ENCODE measurements around the gene SLC39A11.

The SLC39A11 gene

DNA sequence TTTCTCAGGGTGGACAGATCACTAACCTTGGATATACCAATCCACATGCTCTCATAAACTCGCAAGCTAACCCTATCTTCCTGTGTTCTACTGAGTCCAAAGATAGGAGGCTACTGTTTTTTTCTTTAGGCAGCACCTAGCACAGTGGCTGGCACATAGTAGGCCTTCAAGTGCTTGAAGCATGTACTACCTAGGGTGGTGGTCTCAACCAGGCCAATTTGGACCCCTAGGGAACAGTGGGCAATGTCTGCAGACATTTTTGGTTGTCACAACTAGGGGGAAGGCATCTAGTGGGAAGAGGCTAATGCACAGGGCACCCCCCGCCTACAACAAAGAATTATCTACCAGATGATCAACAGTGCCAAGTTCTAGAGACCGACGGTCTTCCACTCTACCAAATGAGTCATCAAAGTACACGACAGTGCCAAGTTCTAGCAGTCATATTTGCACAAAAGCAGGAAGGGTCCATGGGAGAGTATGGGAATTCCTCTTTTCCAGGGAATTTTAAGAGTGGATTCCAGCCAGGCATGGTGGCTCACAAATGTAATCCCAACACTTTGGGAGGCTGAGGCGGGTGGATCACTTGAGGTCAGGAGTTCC, 390.3 kb downstream of the SLC39A11 start:
- DNase-seq, result no peak

GRCh38 chr17:72700226-72700625, 392.3 kb downstream of the SLC39A11 start:
- no peak for DNase-seq

- peak in 50 of 58 donors; percentile 4 to 80 (median 40) for DNase-seq
Observed at GRCh38 chr17:72699545-72699944, 392.9 kb downstream of the SLC39A11 start.

DNA sequence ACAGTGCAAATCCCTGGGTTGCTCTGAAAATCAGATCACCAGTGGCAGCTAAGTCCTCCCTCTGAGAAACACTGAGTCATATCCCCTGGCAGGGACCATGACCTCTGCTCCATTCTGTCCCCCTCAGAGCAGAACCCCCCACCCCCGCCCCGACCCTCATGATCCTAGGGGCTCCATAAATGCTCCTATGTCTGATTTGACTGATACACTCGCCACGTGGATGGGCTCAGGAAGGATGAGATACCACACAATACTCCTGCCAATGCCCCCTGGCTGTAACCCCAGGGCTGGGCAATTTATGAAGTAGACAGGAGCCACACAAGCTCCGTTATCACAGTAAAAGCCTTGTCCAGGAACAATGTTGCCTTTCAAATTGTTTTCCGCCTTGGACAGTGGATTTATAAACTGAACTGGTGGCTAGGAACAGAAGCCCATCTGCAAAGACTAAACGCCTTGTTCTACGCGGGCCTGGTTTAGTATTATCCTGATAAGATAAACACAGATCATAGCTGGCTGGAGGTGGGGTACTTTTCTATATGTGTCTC, 394.8 kb downstream of the SLC39A11 start:
- peak in 34 of 58 donors; percentile 1 to 78 (median 36) for DNase-seq

DNA sequence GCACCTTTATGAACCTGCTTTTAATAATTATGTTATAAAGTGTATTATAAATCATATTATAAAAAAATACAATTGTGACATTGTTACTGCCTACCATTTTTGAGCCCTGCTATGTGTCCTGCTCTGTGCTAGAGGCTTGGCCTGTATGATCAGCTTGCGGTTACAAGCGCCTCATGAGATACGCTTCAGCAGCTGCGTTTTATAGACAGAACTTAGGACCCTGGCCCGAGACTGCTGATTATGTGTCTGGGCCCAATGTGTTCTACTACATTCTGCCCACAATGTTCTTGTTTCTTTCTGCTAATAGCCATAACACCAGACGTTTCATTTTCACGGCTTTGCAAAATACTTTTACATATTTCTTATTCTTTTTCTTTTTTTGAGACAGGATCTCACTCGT, 395.8 kb downstream of the SLC39A11 start:
- DNase-seq, result no peak

DNA sequence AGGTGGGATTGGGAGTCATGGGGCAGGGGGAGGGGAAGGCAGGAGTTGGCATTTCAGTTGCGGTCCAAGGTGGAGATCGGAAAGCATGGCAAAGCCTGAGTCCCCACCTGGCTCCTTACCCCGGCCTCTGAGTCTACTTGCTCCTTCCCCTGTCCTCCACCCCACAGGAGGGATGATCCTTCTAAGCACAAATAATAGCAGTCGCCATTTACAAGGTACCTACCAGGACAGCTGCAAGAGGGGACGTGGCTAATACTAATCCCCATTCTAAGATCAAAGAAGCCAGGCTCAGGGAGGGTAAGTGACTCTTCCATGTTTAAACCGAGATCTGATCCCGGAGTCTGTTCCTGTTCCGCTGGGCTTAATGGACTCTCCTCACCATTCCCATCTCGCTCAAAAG, 396.3 kb downstream of the SLC39A11 start:
- DNase-seq, result no peak

DNA sequence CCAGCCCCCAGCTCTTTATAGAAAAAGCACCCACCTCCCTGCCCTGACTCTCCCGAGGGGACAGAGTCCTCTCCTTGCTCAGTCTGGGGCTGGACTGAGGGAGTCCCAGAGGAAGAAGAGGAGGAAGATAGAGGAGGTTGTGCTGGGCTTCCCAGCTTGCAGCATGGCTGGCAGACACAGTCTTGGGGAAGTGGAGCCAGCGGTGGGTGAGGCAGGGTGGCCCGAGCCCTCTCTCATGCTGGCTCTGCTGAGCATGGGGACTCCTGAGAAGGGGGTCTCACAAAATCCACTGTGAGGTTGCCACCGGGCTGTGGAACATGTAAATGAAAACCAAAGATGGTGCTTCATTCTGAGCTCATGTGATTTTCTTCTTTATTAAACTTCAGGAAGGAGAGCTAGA, 398.5 kb downstream of the SLC39A11 start:
- no peak for DNase-seq

GRCh38 chr17:72693151-72693878, 399.2 kb downstream of the SLC39A11 start:
- no peak for DNase-seq

DNA sequence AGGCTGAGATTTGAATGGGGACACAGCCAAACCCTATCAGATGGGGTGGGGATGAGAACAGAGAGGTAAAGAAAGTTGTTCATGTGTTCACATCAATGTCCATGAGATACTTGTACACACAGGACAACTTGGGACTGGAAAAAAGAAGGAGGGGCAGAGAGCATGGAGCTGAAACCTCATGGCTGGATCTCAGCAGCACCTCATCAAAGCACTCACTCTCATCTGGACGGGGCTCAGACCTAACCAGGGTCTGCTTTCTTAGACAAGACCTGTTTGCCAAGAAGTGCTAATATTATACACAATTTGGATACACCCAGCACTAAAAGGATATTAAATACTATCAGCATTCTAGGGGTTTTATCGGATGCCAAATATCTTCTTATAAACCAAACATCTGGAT, 399.8 kb downstream of the SLC39A11 start:
- no peak for DNase-seq

DNA sequence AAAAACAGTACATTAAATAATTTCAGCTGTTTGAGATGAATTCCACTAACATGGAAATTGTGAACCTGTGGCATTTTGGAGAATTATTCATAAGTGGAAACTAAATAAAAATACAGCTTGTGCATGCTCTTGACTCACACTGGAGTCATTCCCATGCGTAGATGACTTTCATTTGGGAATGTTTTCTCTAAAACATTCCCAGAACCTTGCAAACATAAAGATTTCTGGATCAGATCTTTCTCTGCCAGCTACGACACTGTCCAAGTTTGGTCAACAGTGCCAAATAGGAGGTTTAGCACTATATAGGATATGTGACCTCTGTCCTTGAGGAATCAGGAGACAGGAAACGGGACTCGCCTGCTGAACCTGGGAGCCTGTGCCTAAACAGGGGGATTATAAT, 400.9 kb downstream of the SLC39A11 start:
- no peak for DNase-seq

DNA sequence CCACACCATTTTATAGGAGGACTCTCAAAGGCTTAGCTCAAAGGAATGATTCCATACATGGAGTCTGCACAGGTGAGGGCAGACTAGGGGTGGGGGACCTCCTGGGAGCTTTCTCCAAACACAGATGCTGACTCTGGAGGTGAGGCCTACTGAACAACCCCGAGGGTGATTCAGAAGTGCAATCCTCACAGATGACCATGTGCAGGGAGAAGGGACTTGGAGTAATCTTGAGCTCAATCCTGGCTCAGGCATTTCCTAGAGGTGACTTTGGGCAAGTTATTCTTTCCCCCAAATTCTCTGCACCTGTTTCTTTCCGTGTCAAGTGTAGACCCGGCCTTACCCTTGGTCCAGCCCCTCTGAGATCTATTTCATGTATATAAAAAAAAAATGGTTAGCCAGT, 401.5 kb downstream of the SLC39A11 start:
- DNase-seq, result no peak

DNA sequence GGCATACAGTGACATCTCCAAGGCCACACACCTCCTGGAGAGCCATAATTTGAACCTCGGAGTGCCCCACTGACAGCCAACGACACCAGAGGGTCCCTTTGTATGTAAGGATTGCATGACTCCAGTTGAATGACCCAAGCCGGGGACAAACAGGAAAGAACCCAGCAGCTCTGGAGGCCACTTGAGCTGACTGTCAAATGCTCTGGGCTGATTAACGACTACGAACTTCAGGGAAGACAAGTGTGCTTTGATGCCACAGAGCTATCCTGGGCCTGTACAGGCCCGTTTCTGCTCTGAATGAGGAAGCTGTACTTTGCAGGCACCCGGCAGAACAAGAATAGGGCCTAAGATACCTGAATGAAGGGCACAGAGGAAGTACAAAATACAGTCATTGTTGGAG, 404.6 kb downstream of the SLC39A11 start:
- no peak for DNase-seq

GRCh38 chr17:72684405-72685020, 408.0 kb downstream of the SLC39A11 start:
- DNase-seq, result no peak

DNA sequence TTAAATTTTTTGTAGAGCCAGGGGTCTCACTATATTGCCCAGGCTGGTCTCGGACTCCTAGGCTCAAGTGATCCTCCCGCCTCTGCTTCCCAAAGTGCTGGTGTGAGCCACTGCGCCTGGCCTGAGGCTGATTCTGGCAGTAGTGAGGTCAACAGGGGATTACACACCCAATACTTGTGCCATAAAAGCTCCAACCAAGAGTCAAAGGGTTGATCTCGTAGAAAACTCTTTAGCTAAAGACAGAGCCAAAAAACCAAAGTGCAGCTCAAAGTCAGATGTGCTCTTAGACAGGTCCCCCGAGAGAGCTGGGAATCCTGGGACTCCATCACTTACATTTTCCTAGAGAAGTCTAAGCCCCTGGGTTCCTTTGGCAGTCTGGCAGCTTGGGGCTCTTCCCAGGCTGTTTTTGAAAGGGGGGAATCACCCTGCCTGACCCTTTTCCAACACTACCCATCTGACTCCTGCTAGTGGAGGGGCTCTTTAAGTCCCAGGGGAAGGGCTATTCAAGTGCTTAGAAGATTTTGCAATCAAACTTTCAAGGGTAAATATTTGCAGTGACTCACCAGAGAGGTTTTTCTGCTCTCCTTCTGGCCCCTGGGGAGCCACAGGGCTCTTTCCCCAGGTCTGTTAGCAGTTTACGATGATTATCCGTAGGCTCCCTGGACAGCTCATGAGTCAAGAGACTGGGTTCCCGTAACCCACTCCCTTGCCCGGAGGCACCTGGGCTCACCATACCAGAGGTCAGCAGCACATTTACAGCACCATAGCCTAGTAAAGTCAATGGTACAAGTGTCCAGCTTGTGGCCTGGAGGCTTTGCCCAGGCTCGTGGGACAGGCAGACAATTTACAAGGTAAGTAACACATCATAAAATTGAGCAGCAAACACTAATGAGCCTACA, 408.7 kb downstream of the SLC39A11 start:
- peak in 2 of 58 donors; percentile 17 to 20 for DNase-seq

DNA sequence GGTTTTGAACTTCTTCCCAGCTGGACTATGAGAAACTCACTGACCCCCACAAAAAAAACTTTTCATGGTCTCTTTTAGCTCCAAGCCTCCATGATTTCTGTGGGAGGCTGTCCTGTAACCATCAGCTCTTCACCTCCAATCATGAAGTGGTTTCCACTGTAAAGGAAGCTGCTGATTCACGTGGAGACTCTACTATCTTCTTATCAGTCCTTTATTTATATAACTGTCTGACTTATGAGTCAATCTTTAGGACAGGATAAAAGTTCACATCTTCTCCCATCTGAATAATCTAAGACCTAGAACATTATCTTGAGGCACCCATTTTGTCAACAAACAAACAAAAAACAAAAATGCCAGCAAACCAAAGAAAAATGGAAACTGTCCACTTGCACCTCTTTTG, 409.9 kb downstream of the SLC39A11 start:
- no peak for DNase-seq

- DNase-seq, result no peak
Observed at GRCh38 chr17:72681844-72682243, 410.6 kb downstream of the SLC39A11 start.

DNA sequence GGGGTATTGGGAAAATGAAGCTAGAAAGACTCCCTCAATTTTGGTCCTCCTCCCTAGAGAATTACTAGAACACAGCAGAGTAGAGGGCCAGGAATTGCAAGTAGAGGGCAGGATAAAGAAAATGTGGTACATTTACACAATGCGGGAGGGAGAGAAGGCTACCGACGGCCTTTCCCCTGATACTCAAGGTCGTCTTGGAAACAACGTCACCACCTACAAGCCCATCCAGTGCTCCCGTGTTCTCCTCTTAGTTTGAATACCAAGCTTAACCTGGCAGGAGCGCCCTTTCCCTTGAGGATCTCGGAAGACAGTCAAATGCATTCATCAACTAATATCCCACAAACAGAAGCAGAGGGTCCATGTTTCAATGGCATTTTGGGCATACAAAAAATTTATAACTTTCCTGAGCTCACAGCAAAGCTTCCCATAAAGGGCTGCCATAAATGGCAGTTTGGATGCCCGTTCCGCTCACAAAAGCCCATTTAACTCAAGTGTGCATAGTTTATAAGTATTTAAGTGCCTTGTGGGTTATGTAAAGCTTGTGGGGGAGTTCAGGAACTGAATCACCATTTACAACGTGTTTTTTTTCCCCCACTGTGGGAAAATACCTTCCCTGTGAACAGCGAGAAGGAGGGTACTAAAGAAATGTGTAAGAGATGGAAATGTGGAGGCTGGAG, 414.6 kb downstream of the SLC39A11 start:
- DNase-seq, result no peak

GRCh38 chr17:72677108-72677507, 415.4 kb downstream of the SLC39A11 start:
- no peak for DNase-seq

DNA sequence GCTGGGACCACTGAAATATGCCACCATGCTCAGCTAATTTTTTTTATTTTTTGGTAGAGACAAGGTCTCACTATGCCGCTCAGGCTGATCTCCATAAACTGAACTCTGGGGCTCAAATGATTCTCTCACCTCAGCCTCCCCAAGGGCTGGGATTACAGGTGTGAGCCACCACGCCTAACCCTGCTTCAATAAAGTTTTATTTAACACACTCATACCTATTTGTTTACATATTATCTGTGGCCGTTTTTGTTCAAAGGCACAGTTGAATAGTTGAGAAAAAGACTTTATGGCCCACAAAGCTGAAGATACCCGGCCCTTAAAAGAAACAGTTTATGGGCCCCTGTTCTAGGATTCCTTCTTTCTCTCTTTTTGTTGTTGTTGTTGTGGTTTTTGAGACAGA, 419.8 kb downstream of the SLC39A11 start:
- no peak for DNase-seq

- DNase-seq, result no peak
Observed at GRCh38 chr17:72671016-72671415, 421.5 kb downstream of the SLC39A11 start.
